HG03196 (cell line): Measurements from ENCODE around the gene GGT6.

Source experiments
- ATAC-seq: cut with Tn5 transposase; IDR thresholded peaks from one replicate; pipeline ENCODE4 v1.9.1; 2021; ENCODE audit not compliant: unreplicated experiment

The GGT6 gene

GRCh38 chr17:4576729-4577322 is 16.4 kb upstream of the GGT6 start:
- no peak for ATAC-seq

GRCh38 chr17:4576161-4576558 is 15.8 kb upstream of the GGT6 start:
- no peak for ATAC-seq

DNA sequence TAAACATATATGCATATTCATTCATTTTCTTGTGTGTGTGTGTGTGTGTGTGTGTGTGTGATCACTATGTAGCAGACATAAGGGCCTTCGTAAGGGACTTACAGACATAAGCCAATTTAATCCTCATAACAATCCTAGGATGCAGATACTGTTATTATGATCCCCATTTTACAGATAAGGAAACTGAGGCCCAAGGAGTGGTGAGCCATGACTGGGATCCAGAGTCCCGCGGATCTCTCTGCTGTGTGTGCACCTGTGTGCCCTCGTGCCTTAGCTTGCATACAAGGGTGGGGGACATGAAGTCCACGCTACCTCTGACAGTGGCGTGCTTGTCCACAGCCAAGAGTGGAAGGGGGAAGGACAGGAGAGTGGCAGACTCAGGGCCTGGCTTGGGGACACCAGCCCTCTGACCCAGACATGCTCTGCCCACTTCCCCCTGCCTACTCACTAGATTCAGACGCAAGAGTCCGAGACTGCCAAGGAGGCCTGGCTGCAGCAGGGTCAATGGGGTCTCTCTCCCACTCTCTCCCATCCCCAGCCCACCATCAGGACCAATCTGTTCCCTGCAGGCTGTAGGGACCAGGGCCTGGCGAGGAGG is 14.2 kb upstream of the GGT6 start:
- ATAC-seq = no peak

DNA sequence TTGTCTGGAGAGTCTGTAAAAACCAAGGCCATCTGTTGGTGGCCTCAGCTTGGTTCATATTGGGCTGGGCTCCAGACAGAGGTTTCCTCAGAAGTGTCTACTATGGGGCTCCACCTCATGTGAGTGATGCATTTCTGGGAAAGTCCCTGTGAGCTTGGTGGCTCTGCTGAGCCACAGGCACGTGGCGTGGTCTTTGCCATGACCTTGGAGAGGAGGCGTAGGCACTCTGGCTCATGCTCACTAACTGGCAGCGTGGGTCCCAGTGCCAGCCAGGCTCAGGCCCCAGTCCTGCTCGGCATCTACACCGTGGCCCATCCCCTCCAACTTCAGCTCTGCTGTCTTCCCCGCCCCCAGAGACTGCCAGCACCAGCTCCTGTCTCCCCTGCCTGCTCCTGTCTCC is 13.3 kb upstream of the GGT6 start:
- no peak for ATAC-seq

DNA sequence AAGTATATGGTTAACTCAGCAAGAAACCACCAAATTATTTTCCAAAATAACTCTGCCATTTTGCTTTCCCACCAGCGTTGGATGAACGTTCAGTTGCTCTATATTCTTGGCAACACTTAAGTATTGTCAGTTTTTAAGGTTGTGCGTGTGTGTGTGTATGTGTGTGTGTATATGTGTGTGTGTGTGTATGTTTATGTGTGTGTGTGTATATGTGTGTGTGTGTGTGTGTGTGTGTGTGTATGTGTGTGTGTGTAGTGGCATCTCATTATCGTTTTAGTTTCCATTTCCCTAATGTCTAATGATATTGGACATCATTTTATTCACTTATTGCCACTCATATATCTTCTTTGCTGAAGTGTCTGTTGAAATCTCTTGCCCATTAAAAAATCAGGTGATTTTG is 12.7 kb upstream of the GGT6 start:
- no peak for ATAC-seq

GRCh38 chr17:4572131-4572530 is 11.8 kb upstream of the GGT6 start:
- ATAC-seq = no peak

DNA sequence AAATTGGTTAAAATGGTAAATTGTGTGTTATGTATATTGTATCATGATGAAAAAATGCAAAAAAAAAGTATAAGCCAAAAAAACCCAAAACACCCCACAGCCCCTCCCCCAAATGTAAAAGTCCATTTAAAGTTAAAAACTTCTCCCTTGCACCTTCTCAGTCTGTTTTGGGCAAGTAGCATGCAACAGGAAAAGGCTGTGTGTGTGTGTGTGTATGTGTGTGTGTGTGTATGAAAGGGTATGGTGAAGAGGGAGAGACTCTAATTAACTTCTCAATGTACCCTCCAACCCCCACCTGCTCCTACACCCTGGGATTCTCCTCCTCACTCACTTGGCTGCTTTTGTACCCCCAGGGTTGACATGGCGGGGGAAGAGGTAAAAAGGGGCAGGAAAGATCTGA is 9.2 kb upstream of the GGT6 start:
- ATAC-seq = no peak

- no peak for ATAC-seq
Observed at GRCh38 chr17:4566785-4567184, 6.4 kb upstream of the GGT6 start.

DNA sequence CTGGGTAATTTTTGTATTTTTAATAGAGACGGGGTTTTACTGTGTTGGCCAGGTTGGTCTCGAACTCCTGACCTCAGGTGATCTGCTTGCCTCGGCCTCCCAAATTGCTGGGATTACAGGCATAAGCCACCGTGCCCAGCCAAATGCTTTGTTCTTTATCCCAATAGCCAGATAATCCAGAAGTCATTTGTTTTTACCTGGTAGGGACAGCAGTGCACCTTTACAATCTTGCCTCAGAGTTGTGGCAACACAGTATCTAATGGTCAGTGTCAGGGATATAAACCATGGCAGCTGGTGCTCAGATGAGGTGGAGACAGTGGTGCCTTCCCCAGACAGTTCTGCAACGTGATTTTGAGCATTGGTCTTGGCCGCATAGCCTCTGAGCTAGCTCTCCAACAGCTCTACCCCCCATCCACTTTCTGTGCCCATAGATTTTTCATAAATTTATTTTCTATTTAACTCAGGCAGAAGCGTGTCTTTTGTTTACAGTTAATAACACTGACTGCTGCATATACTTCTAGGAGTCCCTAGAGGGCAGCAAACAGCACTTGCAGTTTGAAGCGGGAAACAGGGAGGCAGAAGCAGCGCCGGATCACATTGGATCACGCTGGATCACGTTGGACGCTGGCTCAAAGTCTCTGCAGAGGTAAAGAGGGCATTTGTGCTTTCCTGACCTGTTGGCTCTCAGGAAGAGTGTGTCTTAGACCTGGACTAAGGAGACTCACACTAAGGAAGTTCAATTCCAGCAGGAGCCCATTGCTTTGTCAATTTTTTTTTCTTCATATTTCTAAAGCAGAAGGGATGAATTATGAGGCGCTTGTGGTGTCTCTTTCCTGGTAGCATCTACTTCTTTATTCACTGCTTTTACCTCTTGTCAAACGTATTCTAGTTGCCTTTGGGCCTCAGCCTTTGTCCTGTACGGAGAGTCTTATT is 5.1 kb upstream of the GGT6 start:
- no peak for ATAC-seq

DNA sequence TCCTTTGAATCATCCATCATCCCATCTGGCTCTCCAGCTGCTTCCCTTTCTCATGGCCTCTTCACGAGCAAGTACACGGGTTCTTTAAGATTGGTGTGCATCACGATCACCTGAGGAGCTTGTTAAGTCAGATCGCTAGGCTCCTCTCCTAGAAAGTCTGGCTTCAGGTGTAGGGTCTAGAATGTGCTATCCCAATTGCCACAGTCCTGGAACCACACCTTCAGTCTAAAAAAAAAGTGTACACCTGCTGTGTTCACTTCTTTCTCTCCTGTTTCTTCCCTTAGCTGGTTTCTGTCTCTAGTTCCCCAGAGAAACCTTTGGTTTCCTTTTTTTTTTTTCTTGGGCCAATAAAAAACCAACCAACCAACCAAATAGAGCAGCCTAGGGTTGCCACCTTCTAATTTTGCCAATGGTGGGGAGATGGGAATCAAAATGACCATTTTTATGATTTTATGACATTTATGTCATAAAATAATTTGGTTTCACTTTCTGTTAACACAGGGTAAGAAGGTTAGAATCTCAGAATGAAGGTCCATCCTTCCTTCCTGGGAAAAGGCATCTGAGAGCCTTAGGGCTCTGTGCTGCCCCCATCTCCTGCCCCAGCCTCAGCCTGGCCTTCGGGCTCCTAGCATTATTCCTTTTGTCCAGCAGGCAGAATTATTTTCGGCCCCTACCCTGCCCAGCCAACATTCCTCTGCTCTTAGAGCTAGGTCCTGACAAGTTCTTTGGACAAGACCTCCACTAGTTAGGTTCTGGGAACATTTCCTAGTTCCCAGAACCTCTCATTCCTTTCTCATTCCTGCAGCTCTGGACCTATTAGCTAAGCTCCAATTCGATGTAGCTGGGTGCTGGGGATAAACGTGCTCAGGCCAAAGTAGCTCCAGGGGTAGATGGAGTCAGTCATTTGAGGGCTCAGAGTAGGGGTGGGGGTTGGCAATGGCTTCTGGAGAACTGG is 1.9 kb upstream of the GGT6 start:
- ATAC-seq = no peak

DNA sequence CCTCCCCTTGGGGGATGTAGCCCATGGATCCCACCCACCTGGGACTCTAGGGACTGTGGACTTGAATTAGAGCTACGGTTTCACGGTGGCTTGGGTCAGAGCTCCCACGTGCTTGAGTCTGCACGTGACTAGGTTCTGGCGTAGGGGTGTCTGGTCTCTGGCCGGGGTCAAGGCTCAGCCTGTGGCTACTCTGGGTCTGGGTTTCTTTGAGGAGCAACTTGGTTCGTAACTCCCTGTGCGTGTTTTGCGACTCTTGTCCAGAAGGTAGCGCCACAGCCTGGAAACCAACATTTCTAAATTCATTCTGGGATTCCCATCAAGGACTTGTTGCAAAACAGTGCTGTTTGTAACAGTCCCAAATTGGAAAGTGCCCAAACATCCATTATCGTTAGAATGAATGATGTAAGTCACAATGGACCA is 470 bp upstream of the GGT6 start:
- ATAC-seq = no peak

DNA sequence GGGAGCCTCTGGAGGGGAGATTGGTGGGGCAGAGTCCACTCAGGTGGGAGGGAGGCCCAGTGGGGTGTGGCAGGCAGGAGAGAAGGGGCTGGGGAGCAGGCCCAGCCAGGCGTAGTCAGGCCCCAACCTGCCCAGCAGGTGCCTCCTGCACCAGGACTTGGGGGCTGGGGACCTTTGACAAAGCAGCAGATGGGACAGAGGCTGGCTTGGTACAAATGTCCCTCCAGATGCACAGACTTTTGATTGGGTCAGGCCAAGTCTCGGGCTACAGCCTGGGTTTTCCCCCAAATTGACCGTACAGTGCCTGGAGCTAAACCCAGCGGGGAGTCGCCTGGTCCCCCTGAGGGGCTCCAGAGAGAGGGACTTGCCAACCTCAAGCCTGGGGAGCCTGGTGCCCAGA is 411 bp downstream of the GGT6 start:
- ATAC-seq = no peak

DNA sequence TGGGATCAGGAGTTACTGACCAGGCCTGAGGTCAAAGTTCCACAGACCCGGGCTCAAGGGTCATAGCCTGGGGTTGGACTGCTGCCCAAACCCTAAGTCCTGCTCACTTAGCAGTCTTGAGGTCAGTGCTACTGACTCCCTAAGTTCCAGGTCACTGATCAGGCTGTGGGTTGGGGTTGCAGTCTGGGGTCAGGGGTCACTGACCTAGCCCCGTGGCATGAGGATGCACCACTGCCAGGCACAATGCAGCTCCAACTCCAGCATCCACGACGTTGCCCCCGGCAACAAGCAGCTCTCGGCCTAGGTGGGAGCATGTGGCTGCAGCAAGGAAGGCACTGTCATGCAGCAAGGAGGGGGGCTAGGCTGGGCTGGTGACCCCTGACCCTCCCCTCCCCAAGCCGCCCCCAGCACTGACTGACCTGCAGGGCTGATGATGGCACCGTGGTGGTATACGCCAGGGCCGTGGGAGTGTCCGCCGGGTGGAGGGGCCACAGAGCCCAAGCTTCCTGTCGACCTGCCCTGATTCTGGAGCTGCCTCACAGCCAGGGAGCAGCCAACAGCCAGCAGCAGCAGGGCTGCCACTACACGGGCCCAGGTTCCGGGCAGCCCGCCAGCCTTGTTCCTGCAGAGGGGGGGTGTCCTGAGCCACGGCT is 1.1 kb downstream of the GGT6 start:
- no peak for ATAC-seq

DNA sequence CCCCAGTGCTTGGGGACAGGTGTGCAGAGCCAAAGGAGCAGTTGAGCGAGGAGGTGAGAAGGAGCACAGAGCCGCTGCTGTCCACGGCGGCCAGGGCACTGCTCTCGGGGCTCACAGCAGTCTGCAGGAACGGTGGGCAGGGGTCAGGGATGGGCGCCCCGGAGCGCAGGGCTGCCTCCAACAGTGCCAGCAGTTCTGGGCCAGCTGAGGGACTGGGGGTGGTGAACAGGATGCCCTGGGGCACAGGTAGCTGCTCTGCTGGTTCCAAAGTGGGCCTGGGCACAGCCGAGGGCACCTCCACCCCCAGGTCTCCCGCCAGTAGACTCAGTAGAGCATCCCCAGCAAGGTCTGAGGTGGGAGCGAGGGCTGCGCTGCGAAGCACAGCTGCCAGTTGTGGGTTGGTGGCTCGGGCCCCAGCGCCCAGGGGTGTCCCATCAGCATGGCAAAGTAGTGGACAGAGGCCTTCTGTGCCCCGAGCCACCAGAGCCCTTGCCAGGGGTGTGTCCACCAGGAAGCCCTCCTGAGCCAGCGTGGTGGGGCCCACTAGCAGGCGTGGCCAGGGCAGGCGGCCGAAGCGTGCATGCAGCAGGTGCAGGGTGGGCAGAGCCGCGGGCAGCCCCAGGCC is 1.9 kb downstream of the GGT6 start:
- ATAC-seq = no peak

GRCh38 chr17:4557626-4558346 is 2.6 kb downstream of the GGT6 start:
- ATAC-seq = no peak

- ATAC-seq = no peak
Observed at GRCh38 chr17:4556996-4557395, 3.4 kb downstream of the GGT6 start.

GRCh38 chr17:4555873-4556759 is 4.3 kb downstream of the GGT6 start:
- ATAC-seq = no peak

DNA sequence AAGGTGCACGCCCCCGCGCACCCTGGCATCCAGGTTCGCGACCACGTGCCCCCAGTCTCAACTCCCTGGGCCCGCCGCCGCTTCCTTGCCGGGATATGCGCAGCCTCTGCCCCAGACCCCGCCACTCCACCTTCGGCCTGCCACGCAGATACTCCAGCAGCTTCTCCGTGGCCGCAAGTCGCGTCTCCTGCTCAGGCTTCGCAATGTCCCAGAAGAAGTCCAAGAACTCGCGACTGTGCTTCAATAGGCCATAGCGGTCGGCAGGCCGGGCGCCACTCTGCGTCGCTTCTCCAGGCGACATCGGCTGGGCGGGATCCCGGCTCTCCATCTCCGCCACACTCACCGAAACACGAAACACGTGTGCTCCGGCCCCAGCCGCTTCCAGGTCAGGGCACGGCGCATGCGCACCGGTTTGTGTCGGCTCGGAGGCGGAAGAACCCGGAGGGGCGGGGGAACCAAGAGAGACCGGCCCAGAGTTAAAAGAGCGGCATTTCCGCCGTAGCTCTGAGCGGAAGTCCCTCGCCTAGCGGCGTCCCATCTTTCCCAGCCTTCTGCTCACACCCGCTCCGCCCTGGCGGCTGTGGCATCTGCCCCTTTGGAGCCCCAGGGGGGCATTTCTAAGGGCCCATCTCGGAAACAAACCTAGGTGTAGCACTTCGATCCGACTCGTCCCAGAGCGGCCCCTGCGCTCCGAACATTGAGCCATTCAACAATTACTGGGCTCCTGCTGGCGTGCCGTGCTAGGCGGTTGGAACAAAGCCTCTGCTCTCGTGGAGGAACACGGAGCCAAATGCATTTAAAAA is 5.2 kb downstream of the GGT6 start, which contains the start of gene MYBBP1A:
Gene MYBBP1A (minus strand): TSS at position 388 of the 803 bp plus-strand sequence. CDS start 60 bp downstream, at position 328.
- peak; percentile 74 for ATAC-seq
